ENCODE measurements around the gene TULP1. TPM values are rescaled to one million over a fixed set of nuclear protein-coding genes. Genes with fewer than 3 reads are reported as not detected.

The TULP1 gene
- total and polyA plus RNA-seq, 2 of the 8 experiments (the other 6 are each of a cell fraction or from before 2014, with no cell fraction given), result 3.2 to 6.8 TPM

DNA sequence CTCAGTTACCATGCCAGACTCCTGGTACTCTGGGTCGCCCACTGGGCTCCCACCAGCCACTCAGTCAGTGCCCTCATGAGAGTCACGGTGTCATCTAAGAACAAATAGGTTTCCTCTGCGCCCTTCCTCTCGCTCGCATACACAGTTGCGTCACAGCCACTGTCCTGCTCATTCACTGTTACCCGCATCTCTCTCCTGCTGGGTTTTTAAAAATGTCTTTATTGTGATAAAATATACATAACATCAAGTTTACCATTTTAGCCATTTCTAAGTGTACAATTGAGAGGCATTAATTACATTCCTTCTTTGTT is 19.8 kb downstream of the TULP1 start:
- no peak overlapping the region for H2BK12ac ChIP-seq (ENCODE audit: low read depth, low read length)
- DNase-seq (ENCODE audit: low read depth in 1 of 2, low spot score in 2 of 2) (no peak), FAIRE-seq (no peak)
- CTCF ChIA-PET (ENCODE audit: partially characterized antibody), result interaction anchor here (1.0 kb wide), 1 partner anchor 30 kb away, joined by 3 read pairs; no protein-coding TSS in a partner anchor
- H4K5ac ChIP-seq (ENCODE audit: insufficient read length, low read depth, low read length), result no peak overlapping the region
- no peak overlapping the region for H4K91ac ChIP-seq (replicated peaks; ENCODE audit: insufficient read length, low read length)
- H3K9me3 ChIP-seq (ENCODE audit: insufficient read depth in 2 of 2, low read depth in 1 of 2, low read length in 1 of 2), result no peaks in the 10 kb centered on the region
- H3K18ac ChIP-seq (ENCODE audit: extremely low read depth, low read length), result no peak overlapping the region
- H2BK120ac ChIP-seq (replicated peaks; ENCODE audit: low read depth, low read length), result no peak overlapping the region
- no peak overlapping the region for H3K4ac ChIP-seq (replicated peaks; ENCODE audit: insufficient read length, low read depth, low read length)
- peak overlapping the region in 1 of 4 experiments; percentile 56; a peak in 1 of 8 replicates for H3K4me3 ChIP-seq (ENCODE audit: extremely low read depth in 1 of 4, insufficient read depth in 2 of 4, low read depth in 3 of 4, low read length in 4 of 4)
- H2AK5ac ChIP-seq (ENCODE audit: low read depth, low read length), result no peak overlapping the region
- no peak overlapping the region for H3K9ac ChIP-seq (replicated peaks in 1 of 4; ENCODE audit: extremely low read depth in 1 of 4, low read depth in 3 of 4, low read length in 3 of 4)
- no peak overlapping the region for H3K14ac ChIP-seq (ENCODE audit: insufficient read length)
- peaks cover 3% of the 10 kb centered on the region for H3K23me2 ChIP-seq (ENCODE audit: low read depth, low read length)
- no peak overlapping the region for H2BK15ac ChIP-seq (ENCODE audit: low read length)
- H3K4me2 ChIP-seq (ENCODE audit: insufficient read depth in 1 of 2, low read depth in 2 of 2, low read length in 2 of 2), result peak overlapping the region; percentile 13 to 85; a peak in 2 of 4 replicates
- peaks cover 0 to 5% (median 2%) of the 10 kb centered on the region in 4 experiments; a peak in 3 of 7 replicates for H3K27me3 ChIP-seq (replicated peaks in 1 of 4; ENCODE audit: control insufficient read depth in 3 of 4, extremely low read depth in 1 of 4, insufficient read depth in 3 of 4, low read length in 3 of 4)
- H3K56ac ChIP-seq (replicated peaks; ENCODE audit: insufficient read length, low read depth, low read length), result no peak overlapping the region
- no peak overlapping the region for H3K23ac ChIP-seq (ENCODE audit: insufficient read length)
- no peaks in the 10 kb centered on the region for H3K36me3 ChIP-seq (ENCODE audit: control insufficient read depth in 2 of 4, insufficient read depth in 4 of 4, low read length in 3 of 4)
- TF ChIP-seq CEBPB (IDR thresholded peaks at IDR 0.05; ENCODE audit: low read depth, low read length) (peak; percentile 42), ZNF274 (IDR thresholded peaks at IDR 0.05; ENCODE audit: borderline replicate concordance, extremely low read depth, low read length) (no peak), EGR1 (IDR thresholded peaks at IDR 0.05; ENCODE audit: borderline replicate concordance, low read depth, low read length) (no peak), RXRA (IDR thresholded peaks at IDR 0.05; ENCODE audit: insufficient read depth, low read depth, low read length) (no peak)
- H3K27ac ChIP-seq (ENCODE audit: low read depth, low read length), result no peak overlapping the region
- no peak overlapping the region for H2AFZ ChIP-seq (ENCODE audit: low read length)
- POLR2A ChIA-PET (ENCODE audit: partially characterized antibody), result interaction anchor here (1.5 to 37.6 kb wide), 3 partner anchors 1 to 29 kb away, joined by 5 to 1319 read pairs (median 1319); partner anchors contain the start of genes RPL10A and TEAD3
- H2BK20ac ChIP-seq (ENCODE audit: low read length), result 0 out of 2 replicates have a peak overlapping the region, but pooled peaks have one; percentile 61
- peaks cover 16% of the 10 kb centered on the region for H3K79me1 ChIP-seq (ENCODE audit: low read depth, low read length)
- 73% methylated on average over 7 of the region's 7 CpGs; no CpG with 5 or more reads in 1 of the 2 experiments for WGBS, 2 experiments (ENCODE audit: extremely low coverage in 1 of 2, insufficient coverage in 1 of 2, insufficient read length in 1 of 2, insufficient replicate concordance in 2 of 2, low coverage in 1 of 2, low lambda C conversion rate in 2 of 2, missing lambda C conversion rate in 1 of 2)
- H4K8ac ChIP-seq (ENCODE audit: extremely low read depth, insufficient read depth, low read length), result no peak overlapping the region
- H2BK5ac ChIP-seq (ENCODE audit: low read depth, low read length), result no peak overlapping the region
- peaks cover 15 to 29% of the 10 kb centered on the region in 2 experiments for H4K20me1 ChIP-seq (replicated peaks in 1 of 2; ENCODE audit: control insufficient read depth in 1 of 2, insufficient read depth in 2 of 2, low read length in 2 of 2)
- H3K4me1 ChIP-seq (replicated peaks in 1 of 4; ENCODE audit: control insufficient read depth in 3 of 4, insufficient read depth in 4 of 4, low read length in 3 of 4), result peaks cover 26 to 63% (median 54%) of the 10 kb centered on the region in 4 experiments
- H3K79me2 ChIP-seq (ENCODE audit: control insufficient read depth in 1 of 2, insufficient read depth in 2 of 2, low read length in 2 of 2), result peaks cover 0 to 41% of the 10 kb centered on the region in 2 experiments; a peak in 2 of 4 replicates
